Panc1 (cell line): ENCODE measurements around the gene KRT72. TPM values are rescaled to one million over a fixed set of nuclear protein-coding genes. Genes with fewer than 3 reads are reported as not detected.

Source experiments
- ATAC-seq: fragments of 200-7000 bp; cut with Tn5 transposase; 2 replicates; pipeline ENCODE4 v1.9.1; 2020; ENCODE audit warnings: mild to moderate bottlenecking, moderate library complexity
- BruUV-seq: library from RNA; stranded (reverse); fragments of 400-500 nt; replicated peaks from 2 replicates; lab custom pipeline; 2021; lab: Mats Ljungman, UMichigan
- CTCF ChIA-PET: fragments of 300-600 bp; sonication (Branson Sonifier 250); formaldehyde crosslinking; loops from one replicate; lab custom pipeline; 2022; ENCODE audit warnings: antibody characterized with exemption; lab: Charles Lee
- POLR2A ChIA-PET: fragments of 300-600 bp; sonication (Branson Sonifier 250); formaldehyde crosslinking; loops from one replicate; lab custom pipeline; 2022; ENCODE audit warnings: antibody characterized with exemption; lab: Charles Lee
- DNase-seq: peaks from one replicate; pipeline ENCODE4 v3.0.0-alpha.2; 2010; ENCODE audit warnings: low read depth, low spot score
- H3K27ac ChIP-seq: 2 replicates; pipeline ENCODE4 v1.5.1; 2011; ENCODE audit warnings: mild to moderate bottlenecking, low read length, inconsistent platforms
- H3K27me3 ChIP-seq: fragments of 200-500 bp; sonication (Bioruptor generic); 2 replicates; pipeline ENCODE4 v1.6.0; 2014; ENCODE audit warnings: low read length, inconsistent platforms; ENCODE audit not compliant: control insufficient read depth, insufficient read depth
- H3K36me3 ChIP-seq: fragments of 200-500 bp; sonication (Bioruptor generic); 2 replicates; pipeline ENCODE4 v1.5.1; 2014; ENCODE audit warnings: inconsistent platforms, mild to moderate bottlenecking, low read length, moderate library complexity; ENCODE audit not compliant: control insufficient read depth, insufficient read depth
- H3K4me1 ChIP-seq: 2 replicates; pipeline ENCODE4 v1.5.1; 2011; ENCODE audit warnings: inconsistent platforms, mild to moderate bottlenecking, low read length, moderate library complexity; ENCODE audit not compliant: control insufficient read depth, insufficient read depth
- H3K4me3 ChIP-seq, 2 experiments: 2 replicates each; pipeline ENCODE4 v1.5.1; 2011 to 2012; ENCODE audit warnings: low read depth in 2 of 2, low read length in 2 of 2, mild to moderate bottlenecking in 2 of 2, inconsistent platforms in 1 of 2, moderate library complexity in 1 of 2
- H3K9me3 ChIP-seq: fragments of 200-500 bp; sonication (Bioruptor generic); 2 replicates; pipeline ENCODE4 v1.5.1; 2014; ENCODE audit warnings: low read depth, mild to moderate bottlenecking, inconsistent platforms, low read length, moderate library complexity; ENCODE audit not compliant: control insufficient read depth, insufficient read depth
- POLR2AphosphoS5 ChIP-seq: IDR thresholded peaks from 2 replicates; pipeline ENCODE4 v1.6.1; 2012; ENCODE audit warnings: mild to moderate bottlenecking, low read depth, low read length, moderate library complexity
- REST ChIP-seq, 2 experiments: IDR thresholded peaks; 2 replicates each; pipeline ENCODE4 v1.6.1; 2011 to 2012; ENCODE audit warnings: low read depth in 2 of 2, control low read depth in 1 of 2, low read length in 1 of 2, mild to moderate bottlenecking in 1 of 2, moderate library complexity in 1 of 2; ENCODE audit not compliant: insufficient read depth in 1 of 2
- SIN3A ChIP-seq: IDR thresholded peaks from 2 replicates; pipeline ENCODE4 v1.6.1; 2012; ENCODE audit warnings: low read depth, mild to moderate bottlenecking, low read length, moderate library complexity, borderline replicate concordance; ENCODE audit not compliant: insufficient read depth
- TCF7L2 ChIP-seq: IDR thresholded peaks from 2 replicates; pipeline ENCODE4 v1.6.1; 2011; ENCODE audit warnings: mild to moderate bottlenecking, low read depth, low read length, inconsistent platforms
- in situ Hi-C: cut with HindIII; loops from 2 replicates; pipeline ENCODE4 v1.10.0; 2016; ENCODE audit warnings: low sequenced_read_pairs, low pct_unique_long_range_greater_than_20kb
- intact Hi-C: fragments of 100-400 bp; cut with micrococcal nuclease; formaldehyde crosslinking; loops from one replicate; pipeline ENCODE4 v1.10.0; 2022; ENCODE audit not compliant: unreplicated experiment
- total RNA-seq: library from RNA; stranded (reverse); gene quantifications from one replicate; pipeline ENCODE4 v1.2.1, GENCODE V29; 2021; ENCODE audit not compliant: unreplicated experiment
- TF ChIP-seq, protein P1 (sequence below): fragments of 450-650 bp; IDR thresholded peaks from 2 replicates; pipeline ENCODE4 v1.5.1; 2017; ENCODE audit warnings: mild to moderate bottlenecking

The KRT72 gene
- total RNA-seq, 1 experiment from 2014 or later, result not detected

DNA sequence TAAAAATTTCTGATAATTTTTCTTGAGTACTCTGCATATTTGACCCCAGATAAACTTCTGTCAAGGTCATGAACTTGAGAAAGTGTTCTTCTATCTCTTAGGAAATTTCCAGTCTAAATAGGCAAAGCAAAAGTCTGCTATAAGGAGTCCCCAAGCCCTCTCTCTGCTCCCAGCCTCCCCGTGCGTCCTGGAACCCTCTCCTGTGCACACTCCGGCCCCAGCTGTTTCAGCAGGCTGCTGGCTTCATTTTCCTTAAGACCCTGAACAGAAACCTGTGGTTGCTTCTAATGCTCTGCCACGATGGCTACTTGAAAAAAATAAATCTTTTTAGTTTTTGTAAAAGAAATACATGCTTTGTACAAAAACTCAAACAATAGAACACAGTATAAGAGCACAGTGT lies 36.0 kb upstream of the KRT72 start:
- ATAC-seq, result no peak
- Histone ChIP-seq H3K27ac (no peak overlapping the region), H3K4me1 (no peaks in the 10 kb centered on the region), H3K36me3 (no peaks in the 10 kb centered on the region; the same call in 1 of the 2 replicates), H3K9me3 (no peaks in the 10 kb centered on the region), H3K27me3 (peaks cover 18% of the 10 kb centered on the region), H3K4me3 (no peak overlapping the region)
- intact Hi-C loops (no loop called here), in situ Hi-C loops (no loop called here)
- ChIA-PET POLR2A (no interaction called here), CTCF (no interaction called here)
- TF ChIP-seq POLR2AphosphoS5, result no peak
- TF ChIP-seq, protein P1, sequence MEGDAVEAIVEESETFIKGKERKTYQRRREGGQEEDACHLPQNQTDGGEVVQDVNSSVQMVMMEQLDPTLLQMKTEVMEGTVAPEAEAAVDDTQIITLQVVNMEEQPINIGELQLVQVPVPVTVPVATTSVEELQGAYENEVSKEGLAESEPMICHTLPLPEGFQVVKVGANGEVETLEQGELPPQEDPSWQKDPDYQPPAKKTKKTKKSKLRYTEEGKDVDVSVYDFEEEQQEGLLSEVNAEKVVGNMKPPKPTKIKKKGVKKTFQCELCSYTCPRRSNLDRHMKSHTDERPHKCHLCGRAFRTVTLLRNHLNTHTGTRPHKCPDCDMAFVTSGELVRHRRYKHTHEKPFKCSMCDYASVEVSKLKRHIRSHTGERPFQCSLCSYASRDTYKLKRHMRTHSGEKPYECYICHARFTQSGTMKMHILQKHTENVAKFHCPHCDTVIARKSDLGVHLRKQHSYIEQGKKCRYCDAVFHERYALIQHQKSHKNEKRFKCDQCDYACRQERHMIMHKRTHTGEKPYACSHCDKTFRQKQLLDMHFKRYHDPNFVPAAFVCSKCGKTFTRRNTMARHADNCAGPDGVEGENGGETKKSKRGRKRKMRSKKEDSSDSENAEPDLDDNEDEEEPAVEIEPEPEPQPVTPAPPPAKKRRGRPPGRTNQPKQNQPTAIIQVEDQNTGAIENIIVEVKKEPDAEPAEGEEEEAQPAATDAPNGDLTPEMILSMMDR, result no peak
- TF ChIP-seq REST (IDR thresholded peaks at IDR 0.05; ENCODE audit: insufficient read depth in 1 of 2, low read depth in 2 of 2, low read length in 1 of 2), result no peak
- TF ChIP-seq SIN3A, result no peak
- no peak for TF ChIP-seq TCF7L2
- DNase-seq, result no peak
- no TSS peak for BruUV-seq

DNA sequence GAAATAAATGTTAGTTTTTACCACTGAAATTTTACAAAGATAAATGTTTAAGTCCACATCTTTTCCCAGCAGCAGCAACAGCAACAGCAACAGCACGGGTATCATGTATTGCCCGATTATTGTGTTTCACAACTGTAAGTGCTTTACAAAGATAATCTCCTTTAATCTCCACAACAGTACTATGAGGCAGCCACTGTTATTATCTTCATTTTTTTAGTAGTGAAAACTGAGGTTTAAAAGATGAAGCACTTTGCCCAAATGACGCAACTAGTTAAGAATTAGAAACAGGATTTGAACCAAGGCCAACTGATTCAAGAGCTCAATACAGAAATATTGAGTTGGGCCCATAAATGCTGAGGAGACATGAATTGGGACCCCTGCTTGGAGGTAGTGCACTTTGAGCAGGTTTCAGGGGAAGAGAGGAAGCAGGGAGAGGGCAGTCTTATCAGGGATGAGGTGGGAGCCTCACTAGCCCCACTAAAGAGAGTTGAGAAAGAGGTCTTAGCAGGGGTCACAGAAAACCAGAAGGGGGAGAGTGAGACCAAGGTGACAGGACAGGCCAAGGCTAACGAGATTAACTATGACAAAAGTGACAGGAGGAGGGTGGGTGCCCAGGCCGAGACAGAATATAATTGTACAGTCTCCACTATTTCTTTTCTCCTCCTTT lies 35.5 kb upstream of the KRT72 start:
- no TSS peak for BruUV-seq
- no peaks in the 10 kb centered on the region; the same call in 1 of the 2 replicates for H3K36me3 ChIP-seq
- in situ Hi-C loops, result no loop called here
- ATAC-seq (no peak), DNase-seq (no peak)
- H3K4me1 ChIP-seq, result no peaks in the 10 kb centered on the region
- no peak for TF ChIP-seq POLR2AphosphoS5
- TF ChIP-seq TCF7L2, result no peak
- no peak for TF ChIP-seq SIN3A
- no peak for TF ChIP-seq REST (IDR thresholded peaks at IDR 0.05; ENCODE audit: insufficient read depth in 1 of 2, low read depth in 2 of 2, low read length in 1 of 2)
- TF ChIP-seq, protein P1, result no peak
- intact Hi-C loops, result no loop called here
- H3K27ac ChIP-seq, result no peak overlapping the region
- H3K9me3 ChIP-seq, result no peaks in the 10 kb centered on the region
- POLR2A ChIA-PET, result interaction anchor here (0.7 kb wide), 1 partner anchor 151 kb away, joined by 24 read pairs; no protein-coding TSS in a partner anchor
- CTCF ChIA-PET, result interaction anchor here (0.7 kb wide), 1 partner anchor 28 kb away, joined by 11 read pairs; no protein-coding TSS in a partner anchor
- H3K4me3 ChIP-seq, result no peak overlapping the region
- peaks cover 17% of the 10 kb centered on the region for H3K27me3 ChIP-seq
